ENCODE results near the gene ASB6. TPM values are rescaled to one million over a fixed set of nuclear protein-coding genes. Genes with fewer than 3 reads are reported as not detected.
"Not testable (repeated sequence)": the region's sequence is repeated elsewhere in the genome, so short reads cannot be mapped to it uniquely, and the experiment has no call there.

Gene ASB6
- total RNA-seq, 1 donor from 2014 or later: 10.6 TPM

DNA sequence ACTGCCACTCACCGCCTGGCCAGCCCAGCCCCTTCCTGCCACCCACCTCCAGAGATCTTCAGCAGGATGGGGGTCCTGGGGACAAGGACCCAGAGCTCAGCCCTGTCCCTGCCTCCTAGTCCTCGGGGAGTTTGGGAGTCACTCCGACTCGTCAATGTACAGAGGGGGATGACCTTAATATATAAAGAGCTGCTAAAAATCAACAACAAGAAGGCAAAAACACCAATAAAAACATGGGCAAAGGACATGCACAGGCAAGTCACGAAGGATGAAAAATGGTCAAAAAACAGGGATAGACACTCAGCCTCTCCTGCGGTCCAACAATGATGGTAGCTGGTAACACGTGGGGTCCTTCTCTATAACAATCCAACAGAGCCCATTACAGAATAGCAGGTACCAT is 4.7 kb upstream of the ASB6 start:
- no peak for FAIRE-seq

GRCh38 chr9:129646252-129646651 is 4.3 kb upstream of the ASB6 start:
- no peak for DNase-seq (ENCODE audit: low spot score in 2 of 2)
- FAIRE-seq: no peak

More for the DNA sequence above, 4.7 kb upstream of the ASB6 start:
- no peak for DNase-seq (ENCODE audit: low spot score in 2 of 2)

DNA sequence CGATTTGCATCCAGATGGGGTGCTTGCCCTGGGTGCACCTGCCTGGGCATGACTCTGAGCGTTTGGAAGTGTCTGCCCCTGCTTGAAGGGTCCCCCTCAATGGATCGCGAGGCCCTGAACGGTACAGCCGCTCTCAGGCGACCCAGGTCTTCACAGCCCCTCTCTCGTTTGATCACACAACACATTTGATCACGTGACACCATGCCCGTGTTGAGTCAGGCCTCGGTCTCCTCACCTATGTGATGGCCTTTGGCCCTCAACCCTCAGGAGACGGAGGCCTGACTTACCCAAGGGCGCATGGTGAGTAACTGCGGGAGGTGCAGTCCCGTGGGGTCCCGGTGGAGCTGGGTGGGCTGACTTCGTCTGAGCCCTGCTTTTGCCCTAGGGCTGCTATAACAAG is 3.0 kb upstream of the ASB6 start:
- FAIRE-seq: no peak
- no peak for DNase-seq (ENCODE audit: low spot score in 2 of 2)

DNA sequence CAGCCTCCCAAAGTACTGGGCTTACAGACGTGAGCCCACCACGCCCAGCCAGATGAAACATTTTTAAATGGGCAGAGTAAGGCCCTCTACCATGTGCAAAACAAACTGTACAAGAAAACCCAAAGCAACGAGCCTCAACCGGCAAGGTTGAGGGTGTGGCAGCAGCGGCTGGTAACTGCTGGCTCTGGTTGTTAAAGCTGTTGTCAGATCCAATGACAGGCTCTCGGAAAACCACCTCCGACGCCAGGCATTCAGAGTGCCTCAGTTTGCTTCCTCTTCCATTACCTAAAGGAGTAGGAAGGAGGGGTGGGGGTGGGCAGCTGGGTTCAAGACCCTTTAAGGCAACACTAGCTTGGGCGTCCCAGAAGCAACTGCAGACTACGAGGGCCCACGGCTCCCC is 2.4 kb upstream of the ASB6 start:
- FAIRE-seq (no peak), DNase-seq (ENCODE audit: low spot score in 2 of 2) (no peak)

- DNase-seq (ENCODE audit: low spot score in 2 of 2): no peak
- no peak for FAIRE-seq
Observed at GRCh38 chr9:129643706-129644105, 1.8 kb upstream of the ASB6 start.

GRCh38 chr9:129640871-129641749 is 841 bp downstream of the ASB6 start:
- no peak for FAIRE-seq
- no peak for DNase-seq (ENCODE audit: low spot score in 2 of 2)

DNA sequence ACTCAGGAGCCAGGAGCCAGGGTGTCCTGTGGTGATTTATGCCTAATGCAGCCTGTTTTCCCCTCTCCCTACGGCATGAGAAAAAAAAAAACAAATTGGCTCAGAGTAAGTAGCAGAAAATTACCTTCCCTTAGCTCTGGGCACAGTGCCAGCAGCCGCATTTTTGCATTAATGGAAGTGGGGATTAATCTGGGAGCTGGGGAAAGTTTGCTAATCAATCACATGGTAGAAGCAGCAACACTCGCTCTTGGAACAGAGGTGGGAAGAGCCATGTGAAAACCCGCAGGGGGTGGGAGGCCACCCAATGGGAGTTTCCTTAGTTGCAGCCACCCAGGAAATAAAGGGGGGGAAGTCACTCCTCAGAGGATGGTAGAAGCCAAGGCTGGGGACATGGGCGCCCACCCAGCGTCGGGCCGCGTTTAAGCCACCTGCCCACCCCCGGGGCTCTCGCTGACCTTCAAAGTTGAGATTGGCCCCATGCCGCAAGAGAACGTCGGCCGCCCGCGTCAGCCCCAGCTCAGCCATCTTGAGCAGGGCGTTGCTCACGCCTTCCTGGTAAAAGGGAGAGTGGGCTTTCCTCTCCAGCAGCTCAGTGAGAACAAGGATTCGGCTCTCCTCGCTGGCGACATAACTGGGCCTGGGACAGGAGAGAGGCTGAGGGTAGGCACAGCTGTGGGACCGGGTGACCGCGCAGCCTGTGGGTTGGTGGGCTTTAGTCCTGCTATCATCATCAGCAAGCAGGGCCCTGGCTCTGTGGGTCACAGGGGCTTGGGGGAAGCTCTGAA is 1.7 kb downstream of the ASB6 start:
- no peak for FAIRE-seq
- no peak for DNase-seq (ENCODE audit: low spot score in 2 of 2)

GRCh38 chr9:129639756-129640085 is 2.2 kb downstream of the ASB6 start:
- FAIRE-seq (no peak), DNase-seq (ENCODE audit: low spot score in 2 of 2) (no peak)

DNA sequence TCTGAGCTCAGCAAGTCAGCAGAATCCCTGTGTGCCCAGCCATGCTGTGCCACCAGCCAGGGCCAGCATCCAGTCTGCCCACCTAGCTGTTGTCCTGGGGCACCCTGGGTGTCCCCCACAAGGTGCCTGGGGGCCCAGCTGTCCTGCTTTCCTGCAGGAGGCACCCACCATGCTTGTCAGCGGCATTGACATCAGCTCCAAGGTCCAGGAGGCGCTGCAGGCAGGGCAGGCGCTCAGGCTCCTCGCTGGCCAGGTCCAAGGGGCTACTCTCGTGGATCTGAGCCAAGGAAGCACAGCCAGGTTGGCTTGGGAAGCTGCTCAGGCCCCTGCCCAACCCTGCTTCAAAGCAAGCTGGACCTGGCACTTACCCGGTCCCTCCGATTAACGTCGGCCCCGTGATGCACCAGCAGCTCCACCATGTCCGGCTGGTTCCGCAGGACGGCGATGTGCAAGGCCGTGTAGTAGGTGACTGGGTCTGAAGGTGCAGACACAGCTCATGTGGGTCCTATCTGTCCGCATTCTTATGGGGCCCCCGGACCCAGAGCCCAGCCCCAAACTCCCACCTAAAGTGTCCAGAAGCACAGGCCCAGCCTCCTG is 2.8 kb downstream of the ASB6 start:
- no peak for DNase-seq (ENCODE audit: low spot score in 2 of 2)
- no peak for FAIRE-seq

GRCh38 chr9:129637673-129638439 is 4.1 kb downstream of the ASB6 start:
- DNase-seq (ENCODE audit: low spot score in 2 of 2) (no peak), FAIRE-seq (no peak)

DNA sequence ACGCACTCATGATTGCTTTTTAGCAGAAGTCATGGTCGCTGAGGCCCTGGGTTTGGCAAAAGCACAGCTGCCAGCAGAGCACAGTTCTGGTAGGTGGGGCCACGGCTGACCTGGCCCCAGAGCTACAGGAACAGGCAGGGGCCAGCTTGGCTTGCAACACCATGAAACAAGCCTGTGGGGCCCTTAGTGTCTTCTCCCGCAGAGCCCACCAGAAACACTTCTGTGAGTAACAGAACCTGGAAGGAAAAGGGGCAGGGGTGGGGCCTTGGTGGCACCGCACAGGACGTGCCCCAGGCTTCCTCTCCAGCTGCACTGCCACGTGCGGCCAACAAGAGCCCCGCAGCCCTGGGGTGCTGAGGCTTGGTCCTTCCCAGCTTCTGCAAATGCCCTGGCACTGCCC is 4.8 kb downstream of the ASB6 start:
- FAIRE-seq (no peak), DNase-seq (ENCODE audit: low spot score in 2 of 2) (no peak)

- DNase-seq (ENCODE audit: low spot score in 2 of 2); FAIRE-seq: not testable (repeated sequence)
Observed at GRCh38 chr9:129636343-129636742, 5.6 kb downstream of the ASB6 start.

- FAIRE-seq: no peak
Observed at GRCh38 chr9:129635099-129636065, 6.6 kb downstream of the ASB6 start.

GRCh38 chr9:129633848-129634247 is 8.1 kb downstream of the ASB6 start:
- FAIRE-seq: no peak

More at GRCh38 chr9:129635099-129636065, 6.6 kb downstream of the ASB6 start:
- DNase-seq (ENCODE audit: low spot score in 2 of 2): no peak

DNA sequence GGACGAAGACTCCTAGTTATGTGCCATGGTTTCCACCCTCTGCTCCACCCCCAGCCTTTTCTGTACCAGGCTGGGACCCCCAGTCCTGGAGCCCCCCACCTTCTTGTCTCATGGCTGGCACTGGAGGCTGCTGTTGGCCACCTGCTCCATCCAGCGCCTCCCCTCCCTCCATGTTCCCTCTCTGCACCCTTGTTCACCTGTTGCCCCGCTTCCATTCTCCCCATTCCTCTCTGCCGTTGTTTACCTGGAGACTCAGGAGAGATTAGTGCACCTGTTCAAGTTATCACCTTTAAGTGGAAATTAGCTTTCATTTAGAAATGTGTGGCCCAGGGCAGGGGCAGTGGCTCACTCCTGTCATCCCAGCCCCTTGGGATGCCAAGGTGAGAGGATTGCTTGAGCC is 8.7 kb downstream of the ASB6 start:
- DNase-seq (ENCODE audit: low spot score in 2 of 2): no peak
- no peak for FAIRE-seq

More at GRCh38 chr9:129633848-129634247, 8.1 kb downstream of the ASB6 start:
- no peak for DNase-seq (ENCODE audit: low spot score in 2 of 2)

- FAIRE-seq: no peak
- no peak for DNase-seq (ENCODE audit: low spot score in 2 of 2)
Observed at GRCh38 chr9:129632460-129632859, 9.5 kb downstream of the ASB6 start.

- DNase-seq (ENCODE audit: low spot score in 2 of 2) (no peak), FAIRE-seq (no peak)
Observed at GRCh38 chr9:129631674-129632129, 10.2 kb downstream of the ASB6 start.

GRCh38 chr9:129630967-129631673 is 10.8 kb downstream of the ASB6 start:
- DNase-seq (ENCODE audit: low spot score in 2 of 2) (no peak), FAIRE-seq (no peak)

Measured in frontal cortex (tissue), 4 donors.